B cell (primary cell): ENCODE results near the gene VPS39. TPM values are rescaled to one million over a fixed set of nuclear protein-coding genes. Genes with fewer than 3 reads are reported as not detected.

Experiments used
- ATAC-seq: fragments of 200-7000 bp; cut with Tn5 transposase; one replicate; pipeline ENCODE4 v1.10.0; 2021; ENCODE audit warnings: low read depth, mild to moderate bottlenecking, moderate number of reproducible peaks, moderate library complexity
- CTCF ChIA-PET: fragments of 350-600 bp; sonication (Branson Sonifier 250); formaldehyde crosslinking; loops from one replicate; lab custom pipeline; 2021; ENCODE audit warnings: antibody characterized with exemption, inconsistent platforms; lab: Charles Lee
- POLR2A ChIA-PET: fragments of 350-600 bp; sonication (Branson Sonifier 250); formaldehyde crosslinking; loops from one replicate; lab custom pipeline; 2021; ENCODE audit warnings: antibody characterized with exemption; lab: Charles Lee
- DNase-seq: peaks from one replicate; pipeline ENCODE4 v3.0.0; 2013
- H2AFZ ChIP-seq: 2 replicates; pipeline ENCODE4 v1.6.1; 2012; ENCODE audit warnings: mild to moderate bottlenecking, low read depth, low read length; ENCODE audit not compliant: insufficient read depth, poor library complexity, severe bottlenecking
- H3K27ac ChIP-seq, 2 donors: 1 replicate in 1 of 2; 2 replicates in 1 of 2; pipeline ENCODE4 v1.5.1; 2012 to 2013; ENCODE audit warnings: low read length in 2 of 2, mild to moderate bottlenecking in 2 of 2, moderate library complexity in 1 of 2
- H3K27me3 ChIP-seq, 4 experiments: fragments of 200-600 bp in 1 of 4; sonication (generic) in 1 of 4; replicated peaks in 1 of 4; 1 replicate in 2 of 4; 2 replicates in 2 of 4; pipeline versions ENCODE4 v1.6.1 to v1.7.0; 2013 to 2016; ENCODE audit warnings: low read length in 3 of 4, mild to moderate bottlenecking in 2 of 4, mixed read lengths in 1 of 4, moderate library complexity in 1 of 4; ENCODE audit not compliant: insufficient read depth in 4 of 4, control insufficient read depth in 3 of 4; ENCODE audit errors: control extremely low read depth in 1 of 4
- H3K36me3 ChIP-seq, 2 experiments: replicated peaks in 1 of 2; 1 replicate in 1 of 2; 2 replicates in 1 of 2; pipeline versions ENCODE4 v1.6.1 to v1.7.1; 2013; ENCODE audit warnings: low read length in 1 of 2; ENCODE audit not compliant: insufficient read depth in 2 of 2, control insufficient read depth in 1 of 2; ENCODE audit errors: control extremely low read depth in 1 of 2, extremely low read depth in 1 of 2
- H3K4me1 ChIP-seq, 2 donors: fragments of 200-600 bp in 1 of 2; sonication (generic) in 1 of 2; 1 replicate in 1 of 2; 2 replicates in 1 of 2; pipeline versions ENCODE4 v1.5.1 to v1.6.1; 2013 to 2017; ENCODE audit warnings: low read length in 2 of 2; ENCODE audit not compliant: control insufficient read depth in 2 of 2, insufficient read depth in 2 of 2
- H3K4me2 ChIP-seq: replicated peaks from 2 replicates; pipeline ENCODE3; 2012; ENCODE audit warnings: mild to moderate bottlenecking, low read depth, low read length; ENCODE audit not compliant: poor library complexity, severe bottlenecking
- H3K4me3 ChIP-seq, 5 experiments: fragments of 200-600 bp in 1 of 5; sonication (generic) in 1 of 5; 1 replicate in 3 of 5; 2 replicates in 2 of 5; pipeline versions ENCODE4 v1.5.1 to v1.7.0; 2011 to 2016; ENCODE audit warnings: low read length in 4 of 5, mild to moderate bottlenecking in 4 of 5, low read depth in 2 of 5, control low read depth in 1 of 5, moderate library complexity in 1 of 5; ENCODE audit not compliant: insufficient read depth in 1 of 5; ENCODE audit errors: control extremely low read depth in 1 of 5, extremely low read depth in 1 of 5
- H3K79me2 ChIP-seq: fragments of 200-600 bp; sonication (generic); one replicate; pipeline ENCODE4 v1.6.0; 2016; ENCODE audit warnings: low read length; ENCODE audit not compliant: control insufficient read depth, insufficient read depth
- H3K9ac ChIP-seq: fragments of 200-600 bp; sonication (generic); 2 replicates; pipeline ENCODE4 v1.6.1; 2017; ENCODE audit warnings: mild to moderate bottlenecking, low read length, moderate library complexity
- H3K9me3 ChIP-seq, 3 donors: one replicate each; pipeline versions ENCODE4 v1.6.1 to v1.7.1; 2013; ENCODE audit warnings: low read length in 2 of 3; ENCODE audit not compliant: control insufficient read depth in 2 of 3, insufficient read depth in 1 of 3; ENCODE audit errors: control extremely low read depth in 1 of 3
- H4K20me1 ChIP-seq: 2 replicates; pipeline ENCODE4 v1.6.0; 2012; ENCODE audit warnings: mild to moderate bottlenecking, low read length; ENCODE audit not compliant: insufficient read depth, control insufficient read depth, poor library complexity, severe bottlenecking
- H3K27ac Mint-ChIP-seq: one replicate; pipeline ENCODE4 v1.8.0; 2021; ENCODE audit warnings: mixed read lengths
- H3K27me3 Mint-ChIP-seq: one replicate; pipeline ENCODE4 v1.8.0; 2021; ENCODE audit warnings: mixed read lengths
- H3K4me1 Mint-ChIP-seq: one replicate; pipeline ENCODE4 v1.8.0; 2021; ENCODE audit warnings: mixed read lengths
- H3K4me3 Mint-ChIP-seq: one replicate; pipeline ENCODE4 v1.8.0; 2021; ENCODE audit warnings: mixed read lengths
- H3K9me3 Mint-ChIP-seq: one replicate; pipeline ENCODE4 v1.8.0; 2022; ENCODE audit warnings: mixed read lengths; ENCODE audit not compliant: insufficient read depth
- EZH2 ChIP-seq: IDR thresholded peaks from 2 replicates; pipeline ENCODE4 v1.6.1; 2012; ENCODE audit warnings: borderline replicate concordance, low read depth, mild to moderate bottlenecking, moderate library complexity, low read length; ENCODE audit not compliant: insufficient read depth, poor library complexity, severe bottlenecking
- WGBS: methylation state at CpG from one replicate; pipeline ENCODE4 v1.1.5; 2013; ENCODE audit warnings: missing lambda C conversion rate; ENCODE audit not compliant: insufficient coverage; 5-methylcytosine and 5-hydroxymethylcytosine counted together
- intact Hi-C: fragments of 100-400 bp; cut with micrococcal nuclease; formaldehyde crosslinking; loops from one replicate; pipeline ENCODE4 v1.10.0; 2022
- polyA plus RNA-seq: library from polyadenylated mRNA; depleted of rRNA; stranded (reverse); fragments of >200 nt; gene quantifications from 2 replicates; pipeline ENCODE4 v1.2.3, GENCODE V29; 2012
- total RNA-seq, 2 donors: library from RNA; stranded (reverse); fragments of 120-200 nt in 1 of 2; gene quantifications; 1 replicate in 1 of 2; 2 replicates in 1 of 2; pipeline versions ENCODE4 v1.2.3 to v1.2.4, GENCODE V29; 2013 to 2022
- TF ChIP-seq, protein P1 (sequence below): fragments of 200-600 bp; IDR thresholded peaks from one replicate; pipeline ENCODE4 v1.8.0; 2022; ENCODE audit warnings: antibody characterized with exemption, mild to moderate bottlenecking

The VPS39 gene
- total and polyA plus RNA-seq, 2 donors (not counting 1 experiment from before 2014, with no cell fraction given): 82.8 to 145 TPM

DNA sequence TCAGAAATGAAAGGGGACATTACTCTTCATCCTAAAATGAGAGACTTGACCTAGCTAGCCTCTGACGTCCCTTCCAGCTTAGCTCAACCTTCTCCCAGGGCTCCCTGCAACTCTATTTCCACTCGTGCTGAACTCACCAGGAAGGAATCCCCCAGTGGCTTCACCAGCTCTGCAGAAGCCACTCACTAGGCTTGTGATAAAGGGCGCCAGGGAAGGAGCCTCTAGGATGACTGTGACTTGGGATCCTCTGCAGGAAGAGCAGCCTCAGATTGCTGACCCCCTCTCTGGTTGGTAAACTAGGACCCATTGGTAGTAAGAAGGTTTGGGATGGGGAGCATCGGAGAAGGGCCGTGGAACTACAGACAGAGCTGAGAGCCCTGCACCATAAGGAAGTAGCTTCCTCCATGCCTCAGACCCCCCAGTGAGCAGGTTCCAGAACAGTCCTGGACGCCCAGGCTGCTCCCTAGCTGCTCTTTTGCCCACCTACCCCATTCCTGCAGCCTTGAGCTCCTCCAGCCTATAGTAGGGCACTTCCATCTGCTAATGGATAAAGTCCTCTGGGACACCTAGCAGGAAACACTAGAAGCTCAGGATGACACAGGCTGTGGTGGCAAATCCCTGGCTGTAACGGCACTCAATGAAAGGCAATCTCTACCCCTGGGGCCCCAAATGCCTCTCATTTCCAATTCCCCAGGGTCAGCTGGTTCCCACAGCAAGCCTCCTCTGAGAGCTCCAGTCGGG lies 77.7 kb downstream of the VPS39 start:
- Mint-ChIP-seq H3K27me3 (peaks cover 30% of the 10 kb centered on the region), H3K27ac (no peak overlapping the region)

DNA sequence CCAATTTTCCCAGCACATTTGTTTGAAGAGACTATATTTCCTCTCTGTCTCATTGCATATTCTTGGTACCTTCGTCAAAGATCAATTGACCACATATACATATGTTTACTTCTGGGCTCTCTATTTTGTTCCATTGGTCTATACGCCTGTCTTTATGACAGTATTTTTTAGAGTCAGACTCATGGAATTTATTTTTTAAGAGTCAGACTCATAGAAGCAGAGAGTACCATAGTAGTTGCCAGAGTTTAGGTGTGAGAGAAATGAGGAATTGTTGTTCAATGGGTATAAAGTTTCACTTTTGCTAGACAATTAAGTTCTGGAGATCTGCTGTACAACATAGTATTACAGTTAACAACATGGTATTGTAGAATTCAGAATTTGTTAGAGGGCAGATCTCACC lies 78.7 kb downstream of the VPS39 start:
- TF ChIP-seq EZH2: no peak
- TF ChIP-seq, protein P1, sequence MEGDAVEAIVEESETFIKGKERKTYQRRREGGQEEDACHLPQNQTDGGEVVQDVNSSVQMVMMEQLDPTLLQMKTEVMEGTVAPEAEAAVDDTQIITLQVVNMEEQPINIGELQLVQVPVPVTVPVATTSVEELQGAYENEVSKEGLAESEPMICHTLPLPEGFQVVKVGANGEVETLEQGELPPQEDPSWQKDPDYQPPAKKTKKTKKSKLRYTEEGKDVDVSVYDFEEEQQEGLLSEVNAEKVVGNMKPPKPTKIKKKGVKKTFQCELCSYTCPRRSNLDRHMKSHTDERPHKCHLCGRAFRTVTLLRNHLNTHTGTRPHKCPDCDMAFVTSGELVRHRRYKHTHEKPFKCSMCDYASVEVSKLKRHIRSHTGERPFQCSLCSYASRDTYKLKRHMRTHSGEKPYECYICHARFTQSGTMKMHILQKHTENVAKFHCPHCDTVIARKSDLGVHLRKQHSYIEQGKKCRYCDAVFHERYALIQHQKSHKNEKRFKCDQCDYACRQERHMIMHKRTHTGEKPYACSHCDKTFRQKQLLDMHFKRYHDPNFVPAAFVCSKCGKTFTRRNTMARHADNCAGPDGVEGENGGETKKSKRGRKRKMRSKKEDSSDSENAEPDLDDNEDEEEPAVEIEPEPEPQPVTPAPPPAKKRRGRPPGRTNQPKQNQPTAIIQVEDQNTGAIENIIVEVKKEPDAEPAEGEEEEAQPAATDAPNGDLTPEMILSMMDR: no peak
- Histone ChIP-seq H3K4me3 (no peak overlapping the region), H3K36me3 (no peaks in the 10 kb centered on the region), H3K27me3 (peaks cover 0 to 11% (median 3%) of the 10 kb centered on the region in 4 experiments), H3K27ac (no peak overlapping the region), H2AFZ (no peak overlapping the region), H3K79me2 (no peaks in the 10 kb centered on the region), H3K4me2 (no peak overlapping the region), H3K9ac (no peak overlapping the region), H4K20me1 (no peaks in the 10 kb centered on the region), H3K4me1 (no peaks in the 10 kb centered on the region), H3K9me3 (no peaks in the 10 kb centered on the region)
- WGBS: no CpG with 5 or more reads among the region's 2 CpGs
- ChIA-PET CTCF (no interaction called here), POLR2A (no interaction called here)
- intact Hi-C loops: no loop called here
- Mint-ChIP-seq H3K4me1 (no peaks in the 10 kb centered on the region), H3K27me3 (peaks cover 32% of the 10 kb centered on the region), H3K9me3 (no peaks in the 10 kb centered on the region), H3K4me3 (no peak overlapping the region), H3K27ac (no peak overlapping the region)
- ATAC-seq (no peak), DNase-seq (no peak)

More for the DNA sequence above, 77.7 kb downstream of the VPS39 start:
- H3K4me1 ChIP-seq: no peaks in the 10 kb centered on the region
- H3K4me3 ChIP-seq: no peak overlapping the region
- no peaks in the 10 kb centered on the region for H4K20me1 ChIP-seq
- ChIA-PET POLR2A (no interaction called here), CTCF (no interaction called here)
- ATAC-seq: no peak
- WGBS: 84% methylated on average over 8 of the region's 8 CpGs
- H3K4me2 ChIP-seq: no peak overlapping the region
- DNase-seq: no peak
- H3K9me3 Mint-ChIP-seq: no peaks in the 10 kb centered on the region
- no peaks in the 10 kb centered on the region for H3K9me3 ChIP-seq
- no peaks in the 10 kb centered on the region for H3K4me1 Mint-ChIP-seq
- no peaks in the 10 kb centered on the region for H3K79me2 ChIP-seq
- H3K27ac ChIP-seq: no peak overlapping the region
- no peak for TF ChIP-seq EZH2
- TF ChIP-seq, protein P1: no peak
- H3K27me3 ChIP-seq: peaks cover 0 to 11% (median 3%) of the 10 kb centered on the region in 4 experiments
- intact Hi-C loops: no loop called here
- no peak overlapping the region for H2AFZ ChIP-seq
- no peak overlapping the region for H3K4me3 Mint-ChIP-seq
- no peak overlapping the region for H3K9ac ChIP-seq
- H3K36me3 ChIP-seq: no peaks in the 10 kb centered on the region
